ENCODE data around the gene SMKR1.

GRCh38 chr7:129479831-129480230 lies 22.5 kb upstream of the SMKR1 start:
- TF ChIP-seq CTCF (IDR thresholded peaks at IDR 0.05): no peak
- no peak for TF ChIP-seq SIN3A (IDR thresholded peaks at IDR 0.05; ENCODE audit: borderline replicate concordance, insufficient read depth, low read depth, low read length)
- no peak for TF ChIP-seq POLR2AphosphoS5 (IDR thresholded peaks at IDR 0.05; ENCODE audit: low read depth, low read length)
- no peak for TF ChIP-seq REST (IDR thresholded peaks at IDR 0.05; ENCODE audit: insufficient read depth in 1 of 2, low read depth in 2 of 2, low read length in 1 of 2)

All from Panc1 (cell line).